Measurements from ENCODE around the gene URI1. TPM values are rescaled to one million over a fixed set of nuclear protein-coding genes. Genes with fewer than 3 reads are reported as not detected.
"Not testable (repeated sequence)": the region's sequence is repeated elsewhere in the genome, so short reads cannot be mapped to it uniquely, and the experiment has no call there.

URI1 gene
- total RNA-seq, 1 experiment from 2014 or later = 71.0 TPM

DNA sequence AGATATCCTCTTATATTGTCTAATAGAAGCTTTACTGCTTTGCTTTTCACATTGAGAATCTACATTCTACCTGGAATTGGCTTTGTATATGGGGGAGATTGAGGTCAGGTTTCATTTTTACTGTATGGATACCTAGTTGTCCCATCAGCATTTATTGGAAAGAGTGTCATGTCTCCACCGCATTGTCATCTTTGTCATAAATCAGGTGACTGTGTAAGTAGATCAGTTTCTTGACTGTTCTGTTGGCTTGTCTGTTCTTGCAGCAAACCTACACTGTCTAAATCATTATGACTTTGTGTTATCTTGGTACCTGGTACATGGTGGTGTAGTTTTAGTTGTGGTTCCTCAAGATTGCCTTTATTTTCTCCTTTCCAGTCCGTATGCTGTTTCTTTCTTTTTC lies 5.8 kb downstream of the URI1 start:
- Histone ChIP-seq H3K9me3 (ENCODE audit: control insufficient read depth, insufficient read depth, low read depth, low read length) (no peaks in the 10 kb centered on the region), H3K27ac (ENCODE audit: low read length) (no peak overlapping the region), H3K27me3 (ENCODE audit: control insufficient read depth, insufficient read depth, low read length) (no peaks in the 10 kb centered on the region), H3K4me1 (ENCODE audit: control insufficient read depth, insufficient read depth, low read length) (peaks cover 25% of the 10 kb centered on the region), H3K36me3 (ENCODE audit: control insufficient read depth, insufficient read depth, low read length) (no peaks in the 10 kb centered on the region; the same call in 1 of the 2 replicates), H3K4me3 (ENCODE audit: low read depth in 2 of 2, low read length in 2 of 2) (no peak overlapping the region)
- intact Hi-C loops (cut with micrococcal nuclease; ENCODE audit: unreplicated experiment) (no loop called here), in situ Hi-C loops (cut with HindIII; ENCODE audit: low pct_unique_long_range_greater_than_20kb, low sequenced_read_pairs) (no loop called here)
- CTCF ChIA-PET = no interaction called here
- no TSS peak for BruUV-seq (replicated peaks)
- DNase-seq (ENCODE audit: low read depth, low spot score) (no peak), ATAC-seq (no peak)
- TF ChIP-seq SIN3A (IDR thresholded peaks at IDR 0.05; ENCODE audit: borderline replicate concordance, insufficient read depth, low read depth, low read length) (no peak), POLR2AphosphoS5 (IDR thresholded peaks at IDR 0.05; ENCODE audit: low read depth, low read length) (no peak), TCF7L2 (IDR thresholded peaks at IDR 0.05; ENCODE audit: low read depth, low read length) (no peak)
- TF ChIP-seq, protein P1, sequence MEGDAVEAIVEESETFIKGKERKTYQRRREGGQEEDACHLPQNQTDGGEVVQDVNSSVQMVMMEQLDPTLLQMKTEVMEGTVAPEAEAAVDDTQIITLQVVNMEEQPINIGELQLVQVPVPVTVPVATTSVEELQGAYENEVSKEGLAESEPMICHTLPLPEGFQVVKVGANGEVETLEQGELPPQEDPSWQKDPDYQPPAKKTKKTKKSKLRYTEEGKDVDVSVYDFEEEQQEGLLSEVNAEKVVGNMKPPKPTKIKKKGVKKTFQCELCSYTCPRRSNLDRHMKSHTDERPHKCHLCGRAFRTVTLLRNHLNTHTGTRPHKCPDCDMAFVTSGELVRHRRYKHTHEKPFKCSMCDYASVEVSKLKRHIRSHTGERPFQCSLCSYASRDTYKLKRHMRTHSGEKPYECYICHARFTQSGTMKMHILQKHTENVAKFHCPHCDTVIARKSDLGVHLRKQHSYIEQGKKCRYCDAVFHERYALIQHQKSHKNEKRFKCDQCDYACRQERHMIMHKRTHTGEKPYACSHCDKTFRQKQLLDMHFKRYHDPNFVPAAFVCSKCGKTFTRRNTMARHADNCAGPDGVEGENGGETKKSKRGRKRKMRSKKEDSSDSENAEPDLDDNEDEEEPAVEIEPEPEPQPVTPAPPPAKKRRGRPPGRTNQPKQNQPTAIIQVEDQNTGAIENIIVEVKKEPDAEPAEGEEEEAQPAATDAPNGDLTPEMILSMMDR (IDR thresholded peaks at IDR 0.05) = no peak
- TF ChIP-seq, protein P2, sequence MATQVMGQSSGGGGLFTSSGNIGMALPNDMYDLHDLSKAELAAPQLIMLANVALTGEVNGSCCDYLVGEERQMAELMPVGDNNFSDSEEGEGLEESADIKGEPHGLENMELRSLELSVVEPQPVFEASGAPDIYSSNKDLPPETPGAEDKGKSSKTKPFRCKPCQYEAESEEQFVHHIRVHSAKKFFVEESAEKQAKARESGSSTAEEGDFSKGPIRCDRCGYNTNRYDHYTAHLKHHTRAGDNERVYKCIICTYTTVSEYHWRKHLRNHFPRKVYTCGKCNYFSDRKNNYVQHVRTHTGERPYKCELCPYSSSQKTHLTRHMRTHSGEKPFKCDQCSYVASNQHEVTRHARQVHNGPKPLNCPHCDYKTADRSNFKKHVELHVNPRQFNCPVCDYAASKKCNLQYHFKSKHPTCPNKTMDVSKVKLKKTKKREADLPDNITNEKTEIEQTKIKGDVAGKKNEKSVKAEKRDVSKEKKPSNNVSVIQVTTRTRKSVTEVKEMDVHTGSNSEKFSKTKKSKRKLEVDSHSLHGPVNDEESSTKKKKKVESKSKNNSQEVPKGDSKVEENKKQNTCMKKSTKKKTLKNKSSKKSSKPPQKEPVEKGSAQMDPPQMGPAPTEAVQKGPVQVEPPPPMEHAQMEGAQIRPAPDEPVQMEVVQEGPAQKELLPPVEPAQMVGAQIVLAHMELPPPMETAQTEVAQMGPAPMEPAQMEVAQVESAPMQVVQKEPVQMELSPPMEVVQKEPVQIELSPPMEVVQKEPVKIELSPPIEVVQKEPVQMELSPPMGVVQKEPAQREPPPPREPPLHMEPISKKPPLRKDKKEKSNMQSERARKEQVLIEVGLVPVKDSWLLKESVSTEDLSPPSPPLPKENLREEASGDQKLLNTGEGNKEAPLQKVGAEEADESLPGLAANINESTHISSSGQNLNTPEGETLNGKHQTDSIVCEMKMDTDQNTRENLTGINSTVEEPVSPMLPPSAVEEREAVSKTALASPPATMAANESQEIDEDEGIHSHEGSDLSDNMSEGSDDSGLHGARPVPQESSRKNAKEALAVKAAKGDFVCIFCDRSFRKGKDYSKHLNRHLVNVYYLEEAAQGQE (IDR thresholded peaks at IDR 0.05; ENCODE audit: insufficient read depth in 1 of 2, low read depth in 2 of 2, low read length in 1 of 2) = no peak
- POLR2A ChIA-PET = no interaction called here

DNA sequence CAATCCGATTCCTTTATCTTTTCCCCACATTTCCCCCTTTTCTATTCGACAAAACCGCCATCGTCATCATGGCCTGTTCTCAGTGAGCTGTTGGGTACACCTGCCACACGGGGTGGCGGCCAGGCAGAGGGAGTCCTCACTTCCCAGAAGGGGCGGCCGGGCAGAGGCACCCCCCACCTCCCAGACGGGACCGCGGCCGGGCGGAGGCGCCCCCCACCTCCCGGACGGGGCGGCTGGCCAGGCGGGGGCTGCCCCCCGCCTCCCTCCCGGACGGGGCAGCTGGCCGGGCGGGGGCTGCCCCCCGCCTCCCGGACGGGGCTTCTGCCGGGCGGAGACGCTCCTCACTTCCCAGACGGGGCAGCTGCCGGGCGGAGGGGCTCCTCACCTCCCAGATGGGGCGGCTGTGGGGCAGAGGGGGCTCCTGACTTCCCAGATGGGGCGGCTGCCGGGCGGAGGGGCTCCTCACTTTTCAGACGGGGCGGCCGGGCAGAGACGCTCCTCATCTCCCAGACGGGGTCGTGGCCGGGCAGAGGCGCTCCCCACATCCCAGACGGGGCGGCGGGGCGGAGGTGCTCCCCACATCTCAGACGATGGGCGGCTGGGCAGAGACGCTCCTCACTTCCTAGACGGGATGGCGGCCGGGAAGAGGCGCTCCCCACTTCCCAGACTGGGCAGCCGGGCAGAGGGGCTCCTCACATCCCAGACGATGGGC lies 6.9 kb downstream of the URI1 start:
- BruUV-seq (replicated peaks); H3K9me3 ChIP-seq (ENCODE audit: control insufficient read depth, insufficient read depth, low read depth, low read length); ATAC-seq; H3K4me3 ChIP-seq (ENCODE audit: low read depth in 2 of 2, low read length in 2 of 2); intact Hi-C loops (cut with micrococcal nuclease; ENCODE audit: unreplicated experiment); POLR2A ChIA-PET; H3K27me3 ChIP-seq (ENCODE audit: control insufficient read depth, insufficient read depth, low read length); in situ Hi-C loops (cut with HindIII; ENCODE audit: low pct_unique_long_range_greater_than_20kb, low sequenced_read_pairs); DNase-seq (ENCODE audit: low read depth, low spot score); H3K27ac ChIP-seq (ENCODE audit: low read length); H3K36me3 ChIP-seq (ENCODE audit: control insufficient read depth, insufficient read depth, low read length); CTCF ChIA-PET: not testable (repeated sequence)
- peaks cover 21% of the 10 kb centered on the region for H3K4me1 ChIP-seq (ENCODE audit: control insufficient read depth, insufficient read depth, low read length)

DNA sequence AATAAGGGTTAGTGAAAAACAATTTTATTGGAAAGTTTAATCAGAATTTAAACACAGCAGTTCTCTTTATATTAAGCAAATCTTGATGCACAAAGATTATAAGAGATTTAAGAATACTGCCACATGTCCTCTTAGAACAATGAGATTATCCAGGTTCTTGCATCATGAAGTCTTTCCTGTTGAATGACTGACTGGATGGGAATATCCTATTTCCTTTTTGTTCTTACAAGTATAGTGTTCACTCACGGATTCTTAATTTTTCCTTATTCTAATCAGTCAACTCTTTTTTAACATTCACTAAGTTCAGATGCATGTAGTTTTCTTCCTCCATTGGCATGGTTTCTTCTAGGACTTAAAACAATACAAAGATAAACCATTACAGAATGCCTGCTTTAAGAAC lies 10.1 kb downstream of the URI1 start:
- no peaks in the 10 kb centered on the region for H3K27me3 ChIP-seq (ENCODE audit: control insufficient read depth, insufficient read depth, low read length)
- TF ChIP-seq, protein P2 (IDR thresholded peaks at IDR 0.05; ENCODE audit: insufficient read depth in 1 of 2, low read depth in 2 of 2, low read length in 1 of 2) = no peak
- TF ChIP-seq SIN3A (IDR thresholded peaks at IDR 0.05; ENCODE audit: borderline replicate concordance, insufficient read depth, low read depth, low read length) (no peak), TCF7L2 (IDR thresholded peaks at IDR 0.05; ENCODE audit: low read depth, low read length) (no peak), POLR2AphosphoS5 (IDR thresholded peaks at IDR 0.05; ENCODE audit: low read depth, low read length) (no peak)
- TF ChIP-seq, protein P1 (IDR thresholded peaks at IDR 0.05) = no peak
- H3K9me3 ChIP-seq (ENCODE audit: control insufficient read depth, insufficient read depth, low read depth, low read length) = peaks cover 3% of the 10 kb centered on the region; the same call in 1 of the 2 replicates
- ChIA-PET POLR2A (no interaction called here), CTCF (no interaction called here)
- no peak overlapping the region for H3K4me3 ChIP-seq (ENCODE audit: low read depth in 2 of 2, low read length in 2 of 2)
- DNase-seq (ENCODE audit: low read depth, low spot score) (no peak), ATAC-seq (no peak)
- 0 out of 2 replicates have a peak, but pooled peaks cover 4% of the 10 kb centered on the region for H3K4me1 ChIP-seq (ENCODE audit: control insufficient read depth, insufficient read depth, low read length)
- no peaks in the 10 kb centered on the region for H3K36me3 ChIP-seq (ENCODE audit: control insufficient read depth, insufficient read depth, low read length)
- intact Hi-C loops (cut with micrococcal nuclease; ENCODE audit: unreplicated experiment) = no loop called here
- H3K27ac ChIP-seq (ENCODE audit: low read length) = peak overlapping the region; percentile 9; the same call in 1 of the 2 replicates
- in situ Hi-C loops (cut with HindIII; ENCODE audit: low pct_unique_long_range_greater_than_20kb, low sequenced_read_pairs) = no loop called here
- TSS peak; percentile 5 for BruUV-seq (replicated peaks)
